Astrocyte of the spinal cord (primary cell): ENCODE measurements around the gene MN1.

Source experiments
- DNase-seq: peaks from one replicate; pipeline ENCODE4 v3.0.0; 2011; ENCODE audit warnings: low read depth, low spot score
- H3K4me3 ChIP-seq: 2 replicates; pipeline ENCODE4 v1.5.1; 2011; ENCODE audit warnings: low read depth, mild to moderate bottlenecking, low read length, moderate library complexity
- in situ Hi-C: cut with HindIII; loops from 2 replicates; pipeline ENCODE4 v1.10.0; 2017; ENCODE audit warnings: low sequenced_read_pairs
- TF ChIP-seq, protein P1 (sequence below): IDR thresholded peaks from 2 replicates; pipeline ENCODE4 v1.5.1; 2012; ENCODE audit warnings: low read depth, mild to moderate bottlenecking, low read length, inconsistent platforms

Gene MN1

DNA sequence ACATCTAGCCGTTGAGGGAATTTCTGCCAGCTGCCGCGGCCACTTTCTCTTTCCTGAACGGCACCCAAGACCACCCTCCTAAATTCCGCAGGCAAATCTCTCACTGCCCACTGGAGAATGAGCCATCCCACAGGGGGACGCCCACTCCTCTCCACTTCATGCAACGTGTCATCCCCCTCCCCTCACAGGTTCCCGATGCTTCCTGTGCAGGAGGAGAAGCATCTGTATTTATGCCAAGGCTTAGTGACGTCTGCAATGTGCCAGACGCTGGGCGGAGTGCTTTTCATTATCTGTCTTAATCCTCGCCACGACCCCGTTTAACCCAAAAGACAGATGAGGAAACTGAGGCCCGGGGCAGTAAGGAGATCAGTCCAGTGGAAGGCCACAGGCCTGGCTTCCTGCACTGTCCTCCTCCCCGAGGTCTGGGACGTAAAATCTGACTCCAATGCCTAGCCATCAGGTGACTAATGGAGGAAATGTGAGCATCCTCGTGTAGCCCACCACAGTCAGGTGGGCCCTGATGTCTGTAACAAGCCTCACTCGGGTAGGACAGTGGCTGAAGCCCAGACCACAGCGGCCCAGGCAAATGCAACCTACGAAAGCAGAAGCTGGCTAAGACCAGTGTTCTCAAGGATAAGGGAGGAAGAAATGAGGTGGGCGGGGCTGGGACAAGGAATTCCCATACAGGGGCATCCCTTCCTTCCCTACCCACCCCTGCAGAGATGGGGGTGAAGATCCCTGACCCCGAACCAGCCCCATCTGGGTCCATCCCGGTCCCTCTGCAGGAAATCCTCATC, 23.1 kb downstream of the MN1 start:
- TF ChIP-seq, protein P1, sequence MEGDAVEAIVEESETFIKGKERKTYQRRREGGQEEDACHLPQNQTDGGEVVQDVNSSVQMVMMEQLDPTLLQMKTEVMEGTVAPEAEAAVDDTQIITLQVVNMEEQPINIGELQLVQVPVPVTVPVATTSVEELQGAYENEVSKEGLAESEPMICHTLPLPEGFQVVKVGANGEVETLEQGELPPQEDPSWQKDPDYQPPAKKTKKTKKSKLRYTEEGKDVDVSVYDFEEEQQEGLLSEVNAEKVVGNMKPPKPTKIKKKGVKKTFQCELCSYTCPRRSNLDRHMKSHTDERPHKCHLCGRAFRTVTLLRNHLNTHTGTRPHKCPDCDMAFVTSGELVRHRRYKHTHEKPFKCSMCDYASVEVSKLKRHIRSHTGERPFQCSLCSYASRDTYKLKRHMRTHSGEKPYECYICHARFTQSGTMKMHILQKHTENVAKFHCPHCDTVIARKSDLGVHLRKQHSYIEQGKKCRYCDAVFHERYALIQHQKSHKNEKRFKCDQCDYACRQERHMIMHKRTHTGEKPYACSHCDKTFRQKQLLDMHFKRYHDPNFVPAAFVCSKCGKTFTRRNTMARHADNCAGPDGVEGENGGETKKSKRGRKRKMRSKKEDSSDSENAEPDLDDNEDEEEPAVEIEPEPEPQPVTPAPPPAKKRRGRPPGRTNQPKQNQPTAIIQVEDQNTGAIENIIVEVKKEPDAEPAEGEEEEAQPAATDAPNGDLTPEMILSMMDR, result no peak
- DNase-seq, result no peak
- H3K4me3 ChIP-seq, result no peak overlapping the region
- in situ Hi-C loops, result no loop called here

DNA sequence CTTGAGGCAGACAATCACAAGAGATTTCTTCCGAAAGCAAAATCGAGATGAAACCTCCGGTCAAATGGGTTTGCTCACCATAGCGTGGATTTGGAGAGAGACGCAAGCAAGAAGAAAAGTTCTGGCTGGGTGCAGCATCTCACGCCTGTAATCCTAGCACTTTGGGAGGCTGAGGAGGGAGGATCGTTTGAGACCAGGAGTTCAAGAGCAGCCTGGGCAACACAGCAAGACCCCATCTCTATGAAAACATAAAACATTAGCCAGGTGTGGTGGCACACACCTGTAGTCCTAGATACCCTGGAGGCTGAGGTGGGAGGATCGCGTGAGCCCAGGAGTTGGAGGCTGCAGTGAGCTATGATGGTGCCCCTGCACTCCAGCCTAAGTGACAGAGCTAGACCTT, 24.4 kb downstream of the MN1 start:
- in situ Hi-C loops, result no loop called here

DNA sequence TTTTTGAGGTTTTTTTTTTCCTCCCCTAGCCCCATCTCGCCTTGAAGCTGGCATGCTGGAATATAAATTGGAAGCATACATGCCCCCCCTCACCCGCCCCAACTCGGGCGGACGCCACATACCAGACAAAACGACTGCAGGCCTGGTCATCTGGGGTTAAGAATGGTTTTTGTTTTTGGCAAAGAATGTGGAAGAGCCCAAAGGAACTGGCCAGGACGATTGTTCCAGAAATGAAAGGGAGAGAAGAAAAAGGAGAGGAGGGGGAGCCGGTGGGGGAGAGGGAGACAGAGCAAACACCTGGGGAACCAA, 25.0 kb downstream of the MN1 start:
- in situ Hi-C loops, result no loop called here
- TF ChIP-seq, protein P1, result no peak
- no peak overlapping the region for H3K4me3 ChIP-seq
- no peak for DNase-seq

More for the DNA sequence above, 24.4 kb downstream of the MN1 start:
- TF ChIP-seq, protein P1, result no peak
- H3K4me3 ChIP-seq, result no peak overlapping the region
- no peak for DNase-seq

DNA sequence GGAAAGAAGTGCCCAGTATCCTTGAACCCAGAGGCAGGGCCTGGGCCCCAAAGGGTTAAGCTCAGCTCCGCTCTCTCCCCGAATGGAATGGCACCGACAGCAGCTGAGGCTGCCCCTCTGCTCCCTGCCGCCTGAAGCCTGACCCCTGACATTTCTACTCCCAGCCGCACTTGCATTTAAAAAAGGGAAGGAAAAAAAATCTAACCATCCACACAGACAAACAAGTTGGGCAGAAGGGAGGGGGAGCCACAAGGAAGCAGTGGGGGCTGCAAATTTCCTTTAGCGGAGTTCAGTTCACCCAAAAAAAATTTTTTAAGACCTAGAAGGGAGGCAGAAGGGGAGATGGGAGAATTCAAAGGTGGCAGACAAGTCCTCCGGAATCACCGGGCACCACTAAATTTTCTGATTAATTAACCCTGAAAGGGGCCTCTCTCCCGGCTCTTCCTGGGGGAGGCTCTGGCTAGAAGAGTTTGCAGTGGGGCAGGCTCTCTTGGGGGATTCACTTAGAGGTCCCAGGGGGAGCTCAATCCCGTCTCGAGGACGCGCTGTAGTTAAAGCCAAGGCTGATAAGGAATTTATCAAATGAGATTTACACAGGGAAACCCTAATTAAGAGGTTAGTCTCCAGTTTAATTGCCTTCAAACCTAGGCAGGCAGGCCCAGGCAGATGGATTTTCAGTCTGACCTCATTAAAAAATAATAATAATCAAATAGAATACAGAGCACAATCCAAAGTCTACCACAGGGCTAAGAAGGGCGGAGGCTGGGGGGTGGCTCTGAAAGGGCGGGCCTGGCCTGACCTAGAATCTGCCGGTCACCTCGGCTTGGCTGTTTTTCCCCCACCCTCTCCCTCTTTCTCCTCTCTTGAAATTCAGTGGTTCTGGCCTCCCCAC, 25.6 kb downstream of the MN1 start:
- DNase-seq, result no peak
- TF ChIP-seq, protein P1, result no peak
- in situ Hi-C loops, result no loop called here
- H3K4me3 ChIP-seq, result no peak overlapping the region

DNA sequence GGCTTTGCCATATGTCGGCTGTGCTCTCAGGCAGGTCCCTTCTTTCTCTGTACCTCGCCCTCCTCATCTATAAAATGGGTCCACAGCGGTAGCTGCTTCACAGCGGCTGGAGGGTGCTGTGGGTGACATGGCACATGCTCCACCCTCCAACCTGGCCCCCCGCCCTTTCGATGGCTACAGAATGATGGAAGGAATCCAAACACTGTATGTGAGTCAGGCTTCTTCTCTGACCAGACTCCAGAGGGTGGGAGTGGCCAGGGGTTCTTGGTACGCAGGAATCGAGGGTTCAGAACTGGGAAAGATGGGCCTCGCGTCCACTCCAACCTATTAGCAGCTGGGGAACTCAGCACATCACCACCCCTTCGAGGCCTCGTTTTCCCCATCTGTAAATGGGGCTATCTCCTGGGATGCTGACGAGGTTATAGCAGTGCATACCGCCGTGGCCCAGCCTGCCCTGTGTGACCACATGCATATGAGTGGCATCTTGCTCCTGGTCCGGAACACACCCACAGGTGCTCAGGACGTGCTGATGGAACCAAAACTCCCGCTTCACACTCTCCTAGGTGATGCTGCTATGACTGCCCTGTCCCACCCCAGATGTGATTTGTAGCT, 26.4 kb downstream of the MN1 start:
- H3K4me3 ChIP-seq, result no peak overlapping the region
- in situ Hi-C loops, result no loop called here
- DNase-seq, result no peak

DNA sequence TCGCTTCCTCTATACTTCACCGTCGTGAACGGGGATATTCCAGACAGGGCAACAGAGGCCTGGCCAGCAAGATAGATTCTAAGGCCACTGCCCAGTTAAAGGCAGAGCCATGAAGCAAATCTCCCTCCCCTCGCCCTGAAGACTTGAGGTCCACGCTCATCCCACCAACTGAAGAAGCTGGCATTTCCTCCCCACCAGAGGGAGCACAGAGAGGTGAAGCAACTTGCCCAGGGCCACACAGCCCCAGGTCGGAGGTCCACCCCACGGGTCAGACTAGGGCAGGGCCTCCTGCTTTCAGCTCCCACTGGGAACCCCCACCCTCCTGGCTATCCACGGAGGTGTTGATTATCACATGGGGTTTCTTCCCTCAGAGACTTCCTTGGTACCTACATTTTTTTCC, 27.4 kb downstream of the MN1 start:
- H3K4me3 ChIP-seq, result no peak overlapping the region
- no peak for DNase-seq
- in situ Hi-C loops, result no loop called here
- TF ChIP-seq, protein P1, result no peak

More for the DNA sequence above, 26.4 kb downstream of the MN1 start:
- TF ChIP-seq, protein P1, result no peak
